ENCODE results near the gene MCM3AP.
"Not testable (repeated sequence)": the region's sequence is repeated elsewhere in the genome, so short reads cannot be mapped to it uniquely, and the experiment has no call there.

The MCM3AP gene

GRCh38 chr21:46205166-46205565, 80.2 kb downstream of the MCM3AP start:
- no peaks in the 10 kb centered on the region for H3K9me3 ChIP-seq (ENCODE audit: insufficient read depth, low read length, severe bottlenecking)
- no peak overlapping the region for H3K27ac ChIP-seq (ENCODE audit: low read length)
- H3K36me3 ChIP-seq (ENCODE audit: insufficient read depth, low read length): peaks cover 73% of the 10 kb centered on the region
- DNase-seq (no peak), ATAC-seq (ENCODE audit: insufficient read depth, low read depth) (no peak)
- H3K4me1 ChIP-seq (ENCODE audit: insufficient read depth, low read length): no peaks in the 10 kb centered on the region
- peaks cover 11% of the 10 kb centered on the region for H4K20me1 ChIP-seq (ENCODE audit: insufficient read depth, low read length)
- no peaks in the 10 kb centered on the region for H3K79me2 ChIP-seq (ENCODE audit: insufficient read depth, low read length)
- H2AFZ ChIP-seq (ENCODE audit: low read depth, low read length): no peak overlapping the region
- TF ChIP-seq EZH2 (IDR thresholded peaks at IDR 0.05; ENCODE audit: borderline replicate concordance, low read depth, low read length, severe bottlenecking) (no peak), CTCF (IDR thresholded peaks at IDR 0.05; ENCODE audit: borderline replicate concordance, extremely low read depth, low read length, poor library complexity, severe bottlenecking) (no peak)
- H3K4me2 ChIP-seq (ENCODE audit: insufficient read depth, low read length): no peak overlapping the region
- H3K4me3 ChIP-seq (ENCODE audit: low read depth in 1 of 2, low read length in 2 of 2): no peak overlapping the region
- H3K9ac ChIP-seq (ENCODE audit: low read depth, low read length): no peak overlapping the region
- H3K27me3 ChIP-seq (ENCODE audit: insufficient read depth, low read length, poor library complexity): no peaks in the 10 kb centered on the region

- Histone ChIP-seq H3K4me3 (ENCODE audit: low read depth in 1 of 2, low read length in 2 of 2) (no peak overlapping the region), H3K27ac (ENCODE audit: low read length) (no peak overlapping the region), H3K4me2 (ENCODE audit: insufficient read depth, low read length) (no peak overlapping the region), H3K4me1 (ENCODE audit: insufficient read depth, low read length) (no peaks in the 10 kb centered on the region), H3K79me2 (ENCODE audit: insufficient read depth, low read length) (no peaks in the 10 kb centered on the region), H3K9me3 (ENCODE audit: insufficient read depth, low read length, severe bottlenecking) (no peaks in the 10 kb centered on the region), H3K36me3 (ENCODE audit: insufficient read depth, low read length) (peaks cover 74% of the 10 kb centered on the region), H2AFZ (ENCODE audit: low read depth, low read length) (no peak overlapping the region), H4K20me1 (ENCODE audit: insufficient read depth, low read length) (peaks cover 14% of the 10 kb centered on the region), H3K27me3 (ENCODE audit: insufficient read depth, low read length, poor library complexity) (no peaks in the 10 kb centered on the region), H3K9ac (ENCODE audit: low read depth, low read length) (no peak overlapping the region)
- no peak for DNase-seq
- TF ChIP-seq EZH2 (IDR thresholded peaks at IDR 0.05; ENCODE audit: borderline replicate concordance, low read depth, low read length, severe bottlenecking) (no peak), CTCF (IDR thresholded peaks at IDR 0.05; ENCODE audit: borderline replicate concordance, extremely low read depth, low read length, poor library complexity, severe bottlenecking) (no peak)
- no peak for ATAC-seq (ENCODE audit: insufficient read depth, low read depth)
These were observed 82.2 kb downstream of the MCM3AP start for GRCh38 chr21:46203203-46203600.

GRCh38 chr21:46202592-46203202, 82.7 kb downstream of the MCM3AP start:
- Histone ChIP-seq H3K27ac (ENCODE audit: low read length) (no peak overlapping the region), H3K36me3 (ENCODE audit: insufficient read depth, low read length) (peaks cover 73% of the 10 kb centered on the region), H3K4me1 (ENCODE audit: insufficient read depth, low read length) (no peaks in the 10 kb centered on the region), H3K4me3 (ENCODE audit: low read depth in 1 of 2, low read length in 2 of 2) (no peak overlapping the region), H3K4me2 (ENCODE audit: insufficient read depth, low read length) (no peak overlapping the region), H3K9me3 (ENCODE audit: insufficient read depth, low read length, severe bottlenecking) (no peaks in the 10 kb centered on the region), H4K20me1 (ENCODE audit: insufficient read depth, low read length) (peaks cover 12% of the 10 kb centered on the region), H3K9ac (ENCODE audit: low read depth, low read length) (no peak overlapping the region), H3K27me3 (ENCODE audit: insufficient read depth, low read length, poor library complexity) (no peaks in the 10 kb centered on the region), H2AFZ (ENCODE audit: low read depth, low read length) (no peak overlapping the region), H3K79me2 (ENCODE audit: insufficient read depth, low read length) (no peaks in the 10 kb centered on the region)
- TF ChIP-seq EZH2 (IDR thresholded peaks at IDR 0.05; ENCODE audit: borderline replicate concordance, low read depth, low read length, severe bottlenecking) (no peak), CTCF (IDR thresholded peaks at IDR 0.05; ENCODE audit: borderline replicate concordance, extremely low read depth, low read length, poor library complexity, severe bottlenecking) (no peak)
- no peak for DNase-seq
- ATAC-seq (ENCODE audit: insufficient read depth, low read depth): no peak

GRCh38 chr21:46200877-46201803, 84.3 kb downstream of the MCM3AP start:
- H2AFZ ChIP-seq (ENCODE audit: low read depth, low read length); ATAC-seq (ENCODE audit: insufficient read depth, low read depth); H3K4me3 ChIP-seq (ENCODE audit: low read depth in 1 of 2, low read length in 2 of 2); H3K4me2 ChIP-seq (ENCODE audit: insufficient read depth, low read length); H4K20me1 ChIP-seq (ENCODE audit: insufficient read depth, low read length); H3K27me3 ChIP-seq (ENCODE audit: insufficient read depth, low read length, poor library complexity); DNase-seq; H3K4me1 ChIP-seq (ENCODE audit: insufficient read depth, low read length); H3K9me3 ChIP-seq (ENCODE audit: insufficient read depth, low read length, severe bottlenecking); H3K79me2 ChIP-seq (ENCODE audit: insufficient read depth, low read length); H3K9ac ChIP-seq (ENCODE audit: low read depth, low read length); H3K27ac ChIP-seq (ENCODE audit: low read length): not testable (repeated sequence)
- H3K36me3 ChIP-seq (ENCODE audit: insufficient read depth, low read length): peaks cover 70% of the 10 kb centered on the region
